SK-N-MC (cell line): ENCODE measurements around the gene PERCC1.

Experiments
- EZH2 ChIP-seq: fragments of 200-600 bp; sonication (generic); IDR thresholded peaks from one replicate; pipeline ENCODE4 v1.6.1; 2017; ENCODE audit warnings: antibody characterized with exemption
- POLR2AphosphoS5 ChIP-seq: IDR thresholded peaks from 2 replicates; pipeline ENCODE4 v1.6.1; 2012; ENCODE audit warnings: mild to moderate bottlenecking, low read depth, low read length, borderline replicate concordance

GRCh38 chr16:1422076-1422475, 8.8 kb upstream of the PERCC1 start:
- TF ChIP-seq EZH2: no peak
- TF ChIP-seq POLR2AphosphoS5: no peak
